HEK293 (cell line): Measurements from ENCODE around the gene LGALS3BP.

Experiments
- CTCF ChIA-PET: fragments of 350-600 bp; formaldehyde crosslinking; extraction: SDS; loops from one replicate; lab custom pipeline; 2021; ENCODE audit warnings: antibody characterized with exemption; lab: Yijun Ruan, JAX
- POLR2A ChIA-PET: fragments of 300-600 bp; formaldehyde crosslinking; extraction: SDS; loops from one replicate; lab custom pipeline; 2020; ENCODE audit warnings: antibody characterized with exemption, inconsistent platforms; lab: Yijun Ruan, JAX
- H3K27ac ChIP-seq: fragments of 200-500 bp; sonication (Bioruptor generic); 2 replicates; pipeline ENCODE4 v1.5.1; 2014; ENCODE audit warnings: low read depth, low read length, control low read depth, inconsistent platforms; ENCODE audit errors: extremely low read depth
- H3K36me3 ChIP-seq, 2 experiments: fragments of 200-500 bp in 1 of 2; sonication (Bioruptor generic) in 1 of 2; 1 replicate in 1 of 2; 2 replicates in 1 of 2; pipeline ENCODE4 v1.5.1; 2014 to 2017; ENCODE audit warnings: inconsistent platforms in 2 of 2, low read length in 2 of 2; ENCODE audit not compliant: control insufficient read depth in 2 of 2, insufficient read depth in 1 of 2
- H3K4me1 ChIP-seq: fragments of 200-500 bp; sonication (Bioruptor generic); 2 replicates; pipeline ENCODE4 v1.5.1; 2014; ENCODE audit warnings: mild to moderate bottlenecking, low read length, inconsistent platforms; ENCODE audit not compliant: control insufficient read depth, insufficient read depth
- H3K4me3 ChIP-seq: 2 replicates; pipeline ENCODE4 v1.5.1; 2011; ENCODE audit warnings: low read depth, mild to moderate bottlenecking, control low read depth, low read length, moderate library complexity
- H3K9me3 ChIP-seq: fragments of 200-500 bp; sonication (Bioruptor generic); 2 replicates; pipeline ENCODE4 v1.5.1; 2014; ENCODE audit warnings: low read depth, low read length, inconsistent platforms; ENCODE audit not compliant: control insufficient read depth, insufficient read depth
- EGR2 ChIP-seq: fragments of 450-650 bp; formaldehyde crosslinking; IDR thresholded peaks from 2 replicates; pipeline ENCODE4 v1.5.1; 2016; ENCODE audit warnings: low read depth, missing biosample characterization, missing genetic modification characterization
- IKZF3 ChIP-seq: fragments of 450-650 bp; IDR thresholded peaks from 2 replicates; pipeline ENCODE4 v1.5.0; 2018; ENCODE audit warnings: missing biosample characterization, mild to moderate bottlenecking, missing genetic modification characterization, moderate library complexity
- MYNN ChIP-seq: fragments of 450-650 bp; formaldehyde crosslinking; IDR thresholded peaks from 2 replicates; pipeline ENCODE4 v1.5.1; 2016; ENCODE audit warnings: missing biosample characterization, missing genetic modification characterization, borderline replicate concordance
- OSR2 ChIP-seq: fragments of 450-650 bp; formaldehyde crosslinking; IDR thresholded peaks from 2 replicates; pipeline ENCODE4 v1.5.1; 2016; ENCODE audit warnings: missing biosample characterization, missing genetic modification characterization
- YY2 ChIP-seq: fragments of 450-650 bp; formaldehyde crosslinking; IDR thresholded peaks from 2 replicates; pipeline ENCODE4 v1.5.1; 2016; ENCODE audit warnings: missing biosample characterization, missing genetic modification characterization
- ZBTB1 ChIP-seq: fragments of 450-650 bp; formaldehyde crosslinking; IDR thresholded peaks from 2 replicates; pipeline ENCODE4 v1.5.1; 2016; ENCODE audit warnings: missing biosample characterization, missing genetic modification characterization
- ZBTB8A ChIP-seq: fragments of 450-650 bp; formaldehyde crosslinking; IDR thresholded peaks from 2 replicates; pipeline ENCODE4 v1.5.1; 2016; ENCODE audit warnings: missing biosample characterization, missing genetic modification characterization
- ZFHX2 ChIP-seq: fragments of 450-650 bp; formaldehyde crosslinking; conservative IDR thresholded peaks from 2 replicates; pipeline ENCODE4 v1.5.1; 2016; ENCODE audit warnings: missing biosample characterization, missing genetic modification characterization
- ZFP41 ChIP-seq: fragments of 450-650 bp; formaldehyde crosslinking; IDR thresholded peaks from 2 replicates; pipeline ENCODE4 v1.5.1; 2016; ENCODE audit warnings: missing biosample characterization, missing genetic modification characterization, borderline replicate concordance
- ZNF266 ChIP-seq: fragments of 450-650 bp; formaldehyde crosslinking; IDR thresholded peaks from 2 replicates; pipeline ENCODE4 v1.5.1; 2016; ENCODE audit warnings: missing biosample characterization, missing genetic modification characterization, low read depth
- ZNF324 ChIP-seq: fragments of 450-650 bp; formaldehyde crosslinking; IDR thresholded peaks from 2 replicates; pipeline ENCODE4 v1.5.1; 2016; ENCODE audit warnings: missing biosample characterization, missing genetic modification characterization
- ZNF350 ChIP-seq: fragments of 450-650 bp; formaldehyde crosslinking; IDR thresholded peaks from 2 replicates; pipeline ENCODE4 v1.5.0; 2017; ENCODE audit warnings: missing biosample characterization, mild to moderate bottlenecking, missing genetic modification characterization
- ZNF366 ChIP-seq: fragments of 450-650 bp; formaldehyde crosslinking; conservative IDR thresholded peaks from 2 replicates; pipeline ENCODE4 v1.5.1; 2016; ENCODE audit warnings: missing biosample characterization, missing genetic modification characterization
- ZNF404 ChIP-seq: fragments of 450-650 bp; formaldehyde crosslinking; IDR thresholded peaks from 2 replicates; pipeline ENCODE4 v1.5.1; 2017; ENCODE audit warnings: missing biosample characterization, missing genetic modification characterization
- ZNF514 ChIP-seq: fragments of 450-650 bp; formaldehyde crosslinking; IDR thresholded peaks from 2 replicates; pipeline ENCODE4 v1.5.1; 2016; ENCODE audit warnings: missing biosample characterization, missing genetic modification characterization
- ZNF549 ChIP-seq: fragments of 450-650 bp; IDR thresholded peaks from 2 replicates; pipeline ENCODE4 v1.5.1; 2018; ENCODE audit warnings: missing biosample characterization, missing genetic modification characterization, mild to moderate bottlenecking, inconsistent platforms, moderate library complexity
- ZNF558 ChIP-seq: fragments of 450-650 bp; formaldehyde crosslinking; IDR thresholded peaks from 2 replicates; pipeline ENCODE4 v1.5.1; 2016; ENCODE audit warnings: missing biosample characterization, missing genetic modification characterization
- ZNF600 ChIP-seq: fragments of 450-650 bp; formaldehyde crosslinking; IDR thresholded peaks from 2 replicates; pipeline ENCODE4 v1.5.1; 2016; ENCODE audit warnings: missing biosample characterization, missing genetic modification characterization
- ZNF747 ChIP-seq: fragments of 450-650 bp; formaldehyde crosslinking; IDR thresholded peaks from 2 replicates; pipeline ENCODE4 v1.5.1; 2016; ENCODE audit warnings: missing biosample characterization, missing genetic modification characterization
- TF ChIP-seq, protein P1 (sequence below): fragments of 450-650 bp; formaldehyde crosslinking; IDR thresholded peaks from 2 replicates; pipeline ENCODE4 v1.5.1; 2016; ENCODE audit warnings: missing biosample characterization, missing genetic modification characterization
- TF ChIP-seq, protein P2 (sequence below): fragments of 450-650 bp; formaldehyde crosslinking; IDR thresholded peaks from 2 replicates; pipeline ENCODE4 v1.5.1; 2016; ENCODE audit warnings: missing biosample characterization, missing genetic modification characterization
- TF ChIP-seq, protein P3 (sequence below): fragments of 450-650 bp; formaldehyde crosslinking; IDR thresholded peaks from 2 replicates; pipeline ENCODE4 v1.5.1; 2016; ENCODE audit warnings: missing biosample characterization, missing genetic modification characterization
- TF ChIP-seq, protein P4 (sequence below): fragments of 450-650 bp; formaldehyde crosslinking; IDR thresholded peaks from 2 replicates; pipeline ENCODE4 v1.5.1; 2017; ENCODE audit warnings: missing biosample characterization, missing genetic modification characterization
- TF ChIP-seq, protein P5 (sequence below): fragments of 450-650 bp; formaldehyde crosslinking; IDR thresholded peaks from 2 replicates; pipeline ENCODE4 v1.5.1; 2016; ENCODE audit warnings: missing biosample characterization, missing genetic modification characterization
- TF ChIP-seq, protein P6 (sequence below): fragments of 450-650 bp; formaldehyde crosslinking; IDR thresholded peaks from 2 replicates; pipeline ENCODE4 v1.5.1; 2017; ENCODE audit warnings: missing biosample characterization, mild to moderate bottlenecking, missing genetic modification characterization, moderate library complexity

The LGALS3BP gene

DNA sequence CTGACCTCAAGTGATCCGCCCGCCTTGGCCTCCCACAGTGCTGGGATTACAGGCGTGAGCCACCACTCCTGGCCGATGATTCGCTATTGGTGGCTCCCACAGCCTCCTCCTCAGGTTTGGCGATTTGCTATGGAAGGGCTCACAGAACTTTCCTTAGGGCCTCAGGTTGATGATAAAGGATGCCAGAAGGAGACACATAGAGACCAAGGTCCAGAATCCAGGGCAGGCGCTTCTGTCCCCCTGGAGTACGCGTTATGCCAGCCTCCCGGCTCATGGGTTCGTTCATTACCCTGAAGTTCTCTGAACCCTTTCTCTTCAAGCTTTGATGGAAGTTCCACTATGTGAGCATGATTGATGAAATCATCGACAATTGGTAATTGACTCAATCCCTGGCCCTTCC lies 19.9 kb downstream of the LGALS3BP start:
- Histone ChIP-seq H3K9me3 (no peaks in the 10 kb centered on the region), H3K36me3 (no peaks in the 10 kb centered on the region), H3K4me3 (no peak overlapping the region), H3K27ac (no peak overlapping the region)
- ChIA-PET CTCF (interaction anchor here (0.5 to 6.8 kb wide), 5 partner anchors 12 to 107 kb away, joined by 3 to 58 read pairs (median 4); no protein-coding TSS in a partner anchor), POLR2A (no interaction called here)
- TF ChIP-seq EGR2 (tag by site-specific recombination) (peak; percentile 37; the same call in 1 of the 2 replicates), ZFHX2 (peak; percentile 22; the same call in 1 of the 2 replicates), ZNF747 (tag by site-specific recombination) (no peak), YY2 (no peak), ZBTB8A (tag by site-specific recombination) (no peak)
- TF ChIP-seq, all 188 proteins: peak for 2
- H3K4me1 ChIP-seq: no peaks in the 10 kb centered on the region

DNA sequence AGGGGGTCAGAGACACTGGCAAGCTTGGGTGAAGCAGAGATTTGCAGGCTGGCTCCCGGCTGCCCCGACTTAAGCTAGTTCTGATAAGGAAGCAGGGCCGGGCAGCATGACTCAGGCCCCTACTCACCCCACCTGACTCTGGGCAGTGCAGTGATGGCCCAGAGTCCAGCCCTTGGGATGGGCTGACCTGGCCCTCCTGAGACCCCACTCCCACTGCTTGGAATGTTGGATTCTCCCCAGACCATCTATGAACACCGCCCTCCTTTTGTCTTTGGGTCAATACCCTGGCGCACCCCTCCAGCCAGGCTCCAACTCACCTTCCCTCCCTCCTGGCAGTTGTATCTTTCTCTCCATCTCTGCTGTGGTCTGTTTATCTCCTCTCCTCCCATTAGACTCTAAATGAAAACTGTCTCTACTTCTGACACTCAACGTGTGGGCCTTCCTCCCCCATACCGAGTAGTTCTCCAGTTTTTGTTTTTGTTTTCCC lies 21.0 kb downstream of the LGALS3BP start:
- no peaks in the 10 kb centered on the region for H3K36me3 ChIP-seq
- POLR2A ChIA-PET: interaction anchor here (0.6 kb wide), 1 partner anchor 240 kb away, joined by 3 read pairs; no protein-coding TSS in a partner anchor
- H3K4me3 ChIP-seq: no peak overlapping the region
- CTCF ChIA-PET: interaction anchor here (0.6 to 6.8 kb wide), 3 partner anchors 13 to 116 kb away, joined by 3 to 58 read pairs (median 3); no protein-coding TSS in a partner anchor
- no peaks in the 10 kb centered on the region for H3K9me3 ChIP-seq
- no peak overlapping the region for H3K27ac ChIP-seq
- no peaks in the 10 kb centered on the region for H3K4me1 ChIP-seq
- TF ChIP-seq, protein P1, sequence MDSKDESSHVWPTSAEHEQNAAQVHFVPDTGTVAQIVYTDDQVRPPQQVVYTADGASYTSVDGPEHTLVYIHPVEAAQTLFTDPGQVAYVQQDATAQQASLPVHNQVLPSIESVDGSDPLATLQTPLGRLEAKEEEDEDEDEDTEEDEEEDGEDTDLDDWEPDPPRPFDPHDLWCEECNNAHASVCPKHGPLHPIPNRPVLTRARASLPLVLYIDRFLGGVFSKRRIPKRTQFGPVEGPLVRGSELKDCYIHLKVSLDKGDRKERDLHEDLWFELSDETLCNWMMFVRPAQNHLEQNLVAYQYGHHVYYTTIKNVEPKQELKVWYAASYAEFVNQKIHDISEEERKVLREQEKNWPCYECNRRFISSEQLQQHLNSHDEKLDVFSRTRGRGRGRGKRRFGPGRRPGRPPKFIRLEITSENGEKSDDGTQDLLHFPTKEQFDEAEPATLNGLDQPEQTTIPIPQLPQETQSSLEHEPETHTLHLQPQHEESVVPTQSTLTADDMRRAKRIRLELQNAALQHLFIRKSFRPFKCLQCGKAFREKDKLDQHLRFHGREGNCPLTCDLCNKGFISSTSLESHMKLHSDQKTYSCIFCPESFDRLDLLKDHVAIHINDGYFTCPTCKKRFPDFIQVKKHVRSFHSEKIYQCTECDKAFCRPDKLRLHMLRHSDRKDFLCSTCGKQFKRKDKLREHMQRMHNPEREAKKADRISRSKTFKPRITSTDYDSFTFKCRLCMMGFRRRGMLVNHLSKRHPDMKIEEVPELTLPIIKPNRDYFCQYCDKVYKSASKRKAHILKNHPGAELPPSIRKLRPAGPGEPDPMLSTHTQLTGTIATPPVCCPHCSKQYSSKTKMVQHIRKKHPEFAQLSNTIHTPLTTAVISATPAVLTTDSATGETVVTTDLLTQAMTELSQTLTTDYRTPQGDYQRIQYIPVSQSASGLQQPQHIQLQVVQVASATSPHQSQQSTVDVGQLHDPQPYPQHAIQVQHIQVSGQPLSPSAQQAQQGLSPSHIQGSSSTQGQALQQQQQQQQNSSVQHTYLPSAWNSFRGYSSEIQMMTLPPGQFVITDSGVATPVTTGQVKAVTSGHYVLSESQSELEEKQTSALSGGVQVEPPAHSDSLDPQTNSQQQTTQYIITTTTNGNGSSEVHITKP (tag by site-specific recombination): peak; percentile 23; the same call in 1 of the 2 replicates
- 0 out of 2 replicates have a peak, but pooled peaks have one; percentile 40 for TF ChIP-seq ZNF600 (tag by site-specific recombination)
- no peak for TF ChIP-seq ZNF514 (tag by site-specific recombination)
- no peak for TF ChIP-seq ZNF558 (tag by site-specific recombination)
- TF ChIP-seq, protein P2, sequence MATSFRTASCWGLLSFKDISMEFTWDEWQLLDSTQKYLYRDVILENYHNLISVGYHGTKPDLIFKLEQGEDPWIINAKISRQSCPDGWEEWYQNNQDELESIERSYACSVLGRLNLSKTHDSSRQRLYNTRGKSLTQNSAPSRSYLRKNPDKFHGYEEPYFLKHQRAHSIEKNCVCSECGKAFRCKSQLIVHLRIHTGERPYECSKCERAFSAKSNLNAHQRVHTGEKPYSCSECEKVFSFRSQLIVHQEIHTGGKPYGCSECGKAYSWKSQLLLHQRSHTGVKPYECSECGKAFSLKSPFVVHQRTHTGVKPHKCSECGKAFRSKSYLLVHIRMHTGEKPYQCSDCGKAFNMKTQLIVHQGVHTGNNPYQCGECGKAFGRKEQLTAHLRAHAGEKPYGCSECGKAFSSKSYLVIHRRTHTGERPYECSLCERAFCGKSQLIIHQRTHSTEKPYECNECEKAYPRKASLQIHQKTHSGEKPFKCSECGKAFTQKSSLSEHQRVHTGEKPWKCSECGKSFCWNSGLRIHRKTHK (tag by site-specific recombination): no peak
- TF ChIP-seq ZFP41 (tag by site-specific recombination): no peak
- TF ChIP-seq, protein P3, sequence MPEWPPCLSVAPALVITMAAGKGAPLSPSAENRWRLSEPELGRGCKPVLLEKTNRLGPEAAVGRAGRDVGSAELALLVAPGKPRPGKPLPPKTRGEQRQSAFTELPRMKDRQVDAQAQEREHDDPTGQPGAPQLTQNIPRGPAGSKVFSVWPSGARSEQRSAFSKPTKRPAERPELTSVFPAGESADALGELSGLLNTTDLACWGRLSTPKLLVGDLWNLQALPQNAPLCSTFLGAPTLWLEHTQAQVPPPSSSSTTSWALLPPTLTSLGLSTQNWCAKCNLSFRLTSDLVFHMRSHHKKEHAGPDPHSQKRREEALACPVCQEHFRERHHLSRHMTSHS (tag by site-specific recombination): no peak
- TF ChIP-seq EGR2 (tag by site-specific recombination): peak; percentile 59
- TF ChIP-seq ZNF350: no peak
- no peak for TF ChIP-seq OSR2
- no peak for TF ChIP-seq MYNN (tag by site-specific recombination)
- no peak for TF ChIP-seq ZNF324 (tag by site-specific recombination)
- TF ChIP-seq, protein P4, sequence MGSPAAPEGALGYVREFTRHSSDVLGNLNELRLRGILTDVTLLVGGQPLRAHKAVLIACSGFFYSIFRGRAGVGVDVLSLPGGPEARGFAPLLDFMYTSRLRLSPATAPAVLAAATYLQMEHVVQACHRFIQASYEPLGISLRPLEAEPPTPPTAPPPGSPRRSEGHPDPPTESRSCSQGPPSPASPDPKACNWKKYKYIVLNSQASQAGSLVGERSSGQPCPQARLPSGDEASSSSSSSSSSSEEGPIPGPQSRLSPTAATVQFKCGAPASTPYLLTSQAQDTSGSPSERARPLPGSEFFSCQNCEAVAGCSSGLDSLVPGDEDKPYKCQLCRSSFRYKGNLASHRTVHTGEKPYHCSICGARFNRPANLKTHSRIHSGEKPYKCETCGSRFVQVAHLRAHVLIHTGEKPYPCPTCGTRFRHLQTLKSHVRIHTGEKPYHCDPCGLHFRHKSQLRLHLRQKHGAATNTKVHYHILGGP (tag by site-specific recombination): no peak
- no peak for TF ChIP-seq IKZF3
- TF ChIP-seq, protein P5, sequence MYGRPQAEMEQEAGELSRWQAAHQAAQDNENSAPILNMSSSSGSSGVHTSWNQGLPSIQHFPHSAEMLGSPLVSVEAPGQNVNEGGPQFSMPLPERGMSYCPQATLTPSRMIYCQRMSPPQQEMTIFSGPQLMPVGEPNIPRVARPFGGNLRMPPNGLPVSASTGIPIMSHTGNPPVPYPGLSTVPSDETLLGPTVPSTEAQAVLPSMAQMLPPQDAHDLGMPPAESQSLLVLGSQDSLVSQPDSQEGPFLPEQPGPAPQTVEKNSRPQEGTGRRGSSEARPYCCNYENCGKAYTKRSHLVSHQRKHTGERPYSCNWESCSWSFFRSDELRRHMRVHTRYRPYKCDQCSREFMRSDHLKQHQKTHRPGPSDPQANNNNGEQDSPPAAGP: 0 out of 2 replicates have a peak, but pooled peaks have one; percentile 29
- TF ChIP-seq ZBTB1 (tag by site-specific recombination): no peak
- no peak for TF ChIP-seq ZNF404 (tag by site-specific recombination)
- no peak for TF ChIP-seq ZNF549 (tag by site-specific recombination)
- TF ChIP-seq ZNF266 (tag by site-specific recombination): no peak
- TF ChIP-seq ZFHX2: 0 out of 2 replicates have a peak, but pooled peaks have one; percentile 31
- TF ChIP-seq, protein P6, sequence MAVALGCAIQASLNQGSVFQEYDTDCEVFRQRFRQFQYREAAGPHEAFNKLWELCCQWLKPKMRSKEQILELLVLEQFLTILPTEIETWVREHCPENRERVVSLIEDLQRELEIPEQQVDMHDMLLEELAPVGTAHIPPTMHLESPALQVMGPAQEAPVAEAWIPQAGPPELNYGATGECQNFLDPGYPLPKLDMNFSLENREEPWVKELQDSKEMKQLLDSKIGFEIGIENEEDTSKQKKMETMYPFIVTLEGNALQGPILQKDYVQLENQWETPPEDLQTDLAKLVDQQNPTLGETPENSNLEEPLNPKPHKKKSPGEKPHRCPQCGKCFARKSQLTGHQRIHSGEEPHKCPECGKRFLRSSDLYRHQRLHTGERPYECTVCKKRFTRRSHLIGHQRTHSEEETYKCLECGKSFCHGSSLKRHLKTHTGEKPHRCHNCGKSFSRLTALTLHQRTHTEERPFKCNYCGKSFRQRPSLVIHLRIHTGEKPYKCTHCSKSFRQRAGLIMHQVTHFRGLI: no peak
- TF ChIP-seq ZNF366 (tag by site-specific recombination): 0 out of 2 replicates have a peak, but pooled peaks have one; percentile 25
